CD4-positive, alpha-beta T cell (primary cell): ENCODE results near the gene UBR7. TPM values are rescaled to one million over a fixed set of nuclear protein-coding genes. Genes with fewer than 3 reads are reported as not detected.

Source experiments
- ATAC-seq: fragments of 200-7000 bp; cut with Tn5 transposase; one replicate; pipeline ENCODE4 v1.10.0; 2022; ENCODE audit warnings: mild to moderate bottlenecking; ENCODE audit not compliant: poor library complexity
- CTCF ChIA-PET: fragments of 350-600 bp; sonication (Branson Sonifier 250); formaldehyde crosslinking; loops from one replicate; lab custom pipeline; 2021; ENCODE audit warnings: antibody characterized with exemption, inconsistent platforms; lab: Charles Lee
- POLR2A ChIA-PET: fragments of 350-600 bp; sonication (Branson Sonifier 250); formaldehyde crosslinking; loops from one replicate; lab custom pipeline; 2021; ENCODE audit warnings: antibody characterized with exemption, inconsistent platforms; lab: Charles Lee
- DNase-seq, 14 experiments: peaks; one replicate each; pipeline ENCODE4 v3.0.0-alpha.2; 2013 to 2020; ENCODE audit warnings: mixed read lengths in 2 of 14
- H3K27ac ChIP-seq, 2 donors: one replicate each; pipeline versions ENCODE4 v1.5.1 to v1.7.0; 2013; ENCODE audit warnings: low read length in 2 of 2, low read depth in 1 of 2, mild to moderate bottlenecking in 1 of 2
- H3K27me3 ChIP-seq, 2 experiments: 1 replicate in 1 of 2; 2 replicates in 1 of 2; pipeline versions ENCODE4 v1.6.1 to v1.7.0; 2013; ENCODE audit warnings: low read length in 2 of 2, control low read depth in 1 of 2, mild to moderate bottlenecking in 1 of 2, moderate library complexity in 1 of 2; ENCODE audit not compliant: insufficient read depth in 2 of 2, control insufficient read depth in 1 of 2
- H3K36me3 ChIP-seq: one replicate; pipeline ENCODE4 v1.6.1; 2013; ENCODE audit warnings: low read length, control low read depth; ENCODE audit not compliant: insufficient read depth
- H3K4me1 ChIP-seq: one replicate; pipeline ENCODE4 v1.6.1; 2013; ENCODE audit warnings: low read length, control low read depth; ENCODE audit not compliant: insufficient read depth
- H3K4me3 ChIP-seq: one replicate; pipeline ENCODE4 v1.5.1; 2013; ENCODE audit warnings: mild to moderate bottlenecking, low read length, moderate library complexity
- H3K9me3 ChIP-seq, 2 experiments: 1 replicate in 1 of 2; 2 replicates in 1 of 2; pipeline versions ENCODE4 v1.6.1 to v1.7.0; 2013; ENCODE audit warnings: low read length in 2 of 2, mild to moderate bottlenecking in 2 of 2, control low read depth in 1 of 2, moderate library complexity in 1 of 2; ENCODE audit not compliant: control insufficient read depth in 1 of 2, insufficient read depth in 1 of 2
- H3K27ac Mint-ChIP-seq: one replicate; pipeline ENCODE4 v1.8.0; 2020; ENCODE audit warnings: mixed read lengths
- H3K27me3 Mint-ChIP-seq: one replicate; pipeline ENCODE4 v1.8.0; 2021; ENCODE audit warnings: mixed read lengths
- H3K36me3 Mint-ChIP-seq: one replicate; pipeline ENCODE4 v1.8.0; 2021; ENCODE audit warnings: low read depth, mixed read lengths
- H3K4me1 Mint-ChIP-seq: one replicate; pipeline ENCODE4 v1.8.0; 2021; ENCODE audit warnings: low read depth, mixed read lengths
- H3K4me3 Mint-ChIP-seq: one replicate; pipeline ENCODE4 v1.8.0; 2020; ENCODE audit warnings: mild to moderate bottlenecking, mixed read lengths
- H3K9me3 Mint-ChIP-seq: one replicate; pipeline ENCODE4 v1.8.0; 2020; ENCODE audit warnings: mixed read lengths
- intact Hi-C, 2 experiments: fragments of 100-400 bp; cut with DNase I in 1 of 2; cut with micrococcal nuclease in 1 of 2; formaldehyde crosslinking; loops; one replicate each; pipeline versions ENCODE4 v1.15.1 to v1.9.0; 2023 to 2025; cut with DNase I, micrococcal nuclease
- total RNA-seq, 174 experiments: library from RNA in 2 of 174; stranded (reverse) in 2 of 174; gene quantifications; one replicate each; pipeline ENCODE4 v1.2.3 and lab custom pipeline; 2021 to 2026
- TF ChIP-seq, protein P1 (sequence below): fragments of 200-600 bp; IDR thresholded peaks from one replicate; pipeline ENCODE4 v1.8.0; 2022; ENCODE audit warnings: antibody characterized with exemption, mild to moderate bottlenecking

UBR7 gene
- total RNA-seq, 2 experiments from 2014 or later = 6.8 to 7.4 TPM

GRCh38 chr14:93262446-93262845 is 55.4 kb downstream of the UBR7 start:
- intact Hi-C loops = no loop called here
- Histone ChIP-seq H3K27ac (no peak overlapping the region), H3K9me3 (no peaks in the 10 kb centered on the region), H3K36me3 (peaks cover 25% of the 10 kb centered on the region), H3K4me1 (no peaks in the 10 kb centered on the region), H3K4me3 (no peak overlapping the region), H3K27me3 (no peaks in the 10 kb centered on the region)
- POLR2A ChIA-PET = no interaction called here
- no peaks in the 10 kb centered on the region for H3K9me3 Mint-ChIP-seq
- CTCF ChIA-PET = no interaction called here
- H3K27me3 Mint-ChIP-seq = no peaks in the 10 kb centered on the region
- TF ChIP-seq, protein P1, sequence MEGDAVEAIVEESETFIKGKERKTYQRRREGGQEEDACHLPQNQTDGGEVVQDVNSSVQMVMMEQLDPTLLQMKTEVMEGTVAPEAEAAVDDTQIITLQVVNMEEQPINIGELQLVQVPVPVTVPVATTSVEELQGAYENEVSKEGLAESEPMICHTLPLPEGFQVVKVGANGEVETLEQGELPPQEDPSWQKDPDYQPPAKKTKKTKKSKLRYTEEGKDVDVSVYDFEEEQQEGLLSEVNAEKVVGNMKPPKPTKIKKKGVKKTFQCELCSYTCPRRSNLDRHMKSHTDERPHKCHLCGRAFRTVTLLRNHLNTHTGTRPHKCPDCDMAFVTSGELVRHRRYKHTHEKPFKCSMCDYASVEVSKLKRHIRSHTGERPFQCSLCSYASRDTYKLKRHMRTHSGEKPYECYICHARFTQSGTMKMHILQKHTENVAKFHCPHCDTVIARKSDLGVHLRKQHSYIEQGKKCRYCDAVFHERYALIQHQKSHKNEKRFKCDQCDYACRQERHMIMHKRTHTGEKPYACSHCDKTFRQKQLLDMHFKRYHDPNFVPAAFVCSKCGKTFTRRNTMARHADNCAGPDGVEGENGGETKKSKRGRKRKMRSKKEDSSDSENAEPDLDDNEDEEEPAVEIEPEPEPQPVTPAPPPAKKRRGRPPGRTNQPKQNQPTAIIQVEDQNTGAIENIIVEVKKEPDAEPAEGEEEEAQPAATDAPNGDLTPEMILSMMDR = no peak
- no peak overlapping the region for H3K27ac Mint-ChIP-seq
- peaks cover 26% of the 10 kb centered on the region for H3K4me1 Mint-ChIP-seq
- H3K36me3 Mint-ChIP-seq = peaks cover 54% of the 10 kb centered on the region
- H3K4me3 Mint-ChIP-seq = no peak overlapping the region
- ATAC-seq (no peak), DNase-seq (no peak)

- peaks cover 61% of the 10 kb centered on the region for H3K36me3 Mint-ChIP-seq
- H3K27ac ChIP-seq = no peak overlapping the region
- ATAC-seq (no peak), DNase-seq (no peak)
- TF ChIP-seq, protein P1 = no peak
- no peaks in the 10 kb centered on the region for H3K9me3 ChIP-seq
- no peaks in the 10 kb centered on the region for H3K4me1 ChIP-seq
- intact Hi-C loops = no loop called here
- POLR2A ChIA-PET = no interaction called here
- H3K9me3 Mint-ChIP-seq = no peaks in the 10 kb centered on the region
- H3K4me3 ChIP-seq = no peak overlapping the region
- no peak overlapping the region for H3K27ac Mint-ChIP-seq
- H3K4me1 Mint-ChIP-seq = peaks cover 30% of the 10 kb centered on the region
- no peaks in the 10 kb centered on the region for H3K27me3 Mint-ChIP-seq
- CTCF ChIA-PET = no interaction called here
- H3K4me3 Mint-ChIP-seq = no peak overlapping the region
- peaks cover 25% of the 10 kb centered on the region for H3K36me3 ChIP-seq
- no peaks in the 10 kb centered on the region for H3K27me3 ChIP-seq
Observed at GRCh38 chr14:93263416-93263815, 56.4 kb downstream of the UBR7 start.

- intact Hi-C loops = no loop called here
- DNase-seq = no peak
- no peak overlapping the region for H3K4me3 ChIP-seq
- TF ChIP-seq, protein P1 = no peak
- peaks cover 46% of the 10 kb centered on the region for H3K36me3 Mint-ChIP-seq
- no peaks in the 10 kb centered on the region for H3K27me3 ChIP-seq
- H3K27ac ChIP-seq = no peak overlapping the region
- no peak overlapping the region for H3K27ac Mint-ChIP-seq
- no peaks in the 10 kb centered on the region for H3K27me3 Mint-ChIP-seq
- no peak overlapping the region for H3K4me3 Mint-ChIP-seq
- ChIA-PET CTCF (interaction anchor here (1.3 kb wide), 1 partner anchor 12 kb away, joined by 3 read pairs; no protein-coding TSS in a partner anchor), POLR2A (no interaction called here)
- H3K4me1 Mint-ChIP-seq = peaks cover 30% of the 10 kb centered on the region
- no peaks in the 10 kb centered on the region for H3K4me1 ChIP-seq
- ATAC-seq = no peak
- no peaks in the 10 kb centered on the region for H3K9me3 ChIP-seq
- no peaks in the 10 kb centered on the region for H3K9me3 Mint-ChIP-seq
- peaks cover 13% of the 10 kb centered on the region for H3K36me3 ChIP-seq
Observed at GRCh38 chr14:93266127-93266526, 59.1 kb downstream of the UBR7 start.
